ENCODE measurements around the gene NAPA.

NAPA gene

DNA sequence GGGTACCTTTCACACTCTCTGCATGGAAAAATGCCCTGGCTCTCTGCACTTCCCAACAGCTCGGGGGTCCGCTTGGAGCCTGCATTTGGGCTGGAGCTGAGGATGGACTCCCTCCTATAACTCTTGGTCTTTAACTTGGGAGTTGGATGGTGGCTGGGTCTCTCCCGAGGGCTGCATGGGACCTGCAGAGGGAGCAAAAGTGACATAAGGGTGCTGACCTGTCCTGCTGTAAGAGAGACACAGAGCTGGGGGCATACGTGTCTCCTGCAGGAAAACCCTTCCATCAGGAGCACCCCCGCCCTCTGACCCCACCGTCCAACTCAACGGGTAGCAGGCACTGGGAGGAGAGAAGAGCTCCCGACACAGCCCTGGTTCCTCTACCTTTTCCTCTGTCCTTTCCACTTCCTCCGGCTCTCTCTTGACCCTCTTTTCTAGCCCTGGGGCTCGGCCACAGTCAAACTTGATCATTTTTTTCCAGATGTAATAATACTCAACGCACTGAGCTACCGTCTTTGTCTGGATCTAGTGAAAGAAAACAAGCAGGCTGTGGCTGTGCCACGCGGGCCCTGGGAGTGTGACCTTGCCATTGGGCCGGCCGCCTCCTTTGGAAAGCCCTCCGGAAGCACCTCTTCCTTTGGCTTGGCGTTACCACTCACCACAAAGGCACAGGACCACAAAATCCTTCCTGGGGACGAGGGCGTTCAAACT is 6.8 kb upstream of the NAPA start:
- DNase-seq: no peak

DNA sequence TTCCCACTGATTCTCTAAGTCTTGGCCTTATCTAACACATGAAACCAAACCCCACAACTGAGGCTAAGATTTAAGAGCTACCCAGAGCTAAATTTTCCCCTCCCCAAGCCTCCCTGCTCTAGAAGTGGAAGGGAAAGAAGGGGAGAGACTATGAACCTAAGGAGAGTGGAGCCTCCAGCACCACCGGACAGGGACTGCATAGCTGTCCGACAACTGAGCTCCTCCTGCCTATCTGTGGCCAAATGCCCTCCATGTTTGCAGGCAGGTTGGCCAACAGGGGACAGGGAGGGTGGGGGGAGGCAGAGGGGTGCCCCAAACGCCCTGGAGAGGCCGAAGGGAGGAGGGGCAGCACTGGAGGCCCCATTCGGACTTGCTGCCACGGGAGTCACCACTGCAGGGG is 6.0 kb upstream of the NAPA start:
- no peak for DNase-seq

DNA sequence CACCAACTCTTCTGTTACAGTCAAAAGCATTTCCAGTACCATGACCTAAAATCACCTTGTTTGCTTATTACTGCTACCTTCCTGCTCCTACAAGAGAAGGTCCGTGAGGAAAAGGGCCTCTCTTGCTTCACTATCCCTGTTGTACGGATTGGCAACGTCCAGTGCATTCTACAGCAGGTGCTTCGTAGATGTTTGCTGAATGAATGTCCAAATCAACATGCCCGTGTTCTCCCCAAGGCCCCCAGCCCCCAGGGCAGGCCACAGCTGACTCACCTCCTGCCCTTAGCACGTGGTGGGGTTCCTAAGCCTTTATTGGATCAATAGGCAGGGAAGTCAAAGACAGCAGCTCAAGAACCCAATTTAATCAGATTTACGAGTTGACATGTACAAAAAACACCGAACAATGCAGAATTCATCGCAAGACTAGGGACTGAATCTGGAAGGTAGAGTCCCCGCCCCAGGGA is 5.5 kb upstream of the NAPA start:
- DNase-seq: no peak

DNA sequence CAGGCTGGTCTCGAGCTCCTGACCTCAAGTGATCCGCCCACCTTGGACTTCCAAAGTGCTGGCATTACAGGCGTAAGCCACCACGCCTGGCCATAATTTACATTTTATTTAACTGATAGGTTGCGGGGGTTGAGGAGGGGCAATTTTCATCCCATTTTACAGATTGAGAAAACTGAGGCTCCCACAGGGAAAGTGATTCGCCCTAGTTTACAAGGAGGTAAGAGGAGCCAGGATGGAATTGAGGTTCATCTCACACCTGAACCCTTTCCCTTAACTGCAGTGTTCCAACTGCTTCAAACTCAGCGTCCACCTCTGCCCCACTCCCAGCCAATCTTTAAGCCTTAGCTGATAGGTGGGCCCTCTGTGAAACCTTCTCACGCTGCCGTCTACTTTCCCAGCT is 4.0 kb upstream of the NAPA start:
- DNase-seq: no peak

DNA sequence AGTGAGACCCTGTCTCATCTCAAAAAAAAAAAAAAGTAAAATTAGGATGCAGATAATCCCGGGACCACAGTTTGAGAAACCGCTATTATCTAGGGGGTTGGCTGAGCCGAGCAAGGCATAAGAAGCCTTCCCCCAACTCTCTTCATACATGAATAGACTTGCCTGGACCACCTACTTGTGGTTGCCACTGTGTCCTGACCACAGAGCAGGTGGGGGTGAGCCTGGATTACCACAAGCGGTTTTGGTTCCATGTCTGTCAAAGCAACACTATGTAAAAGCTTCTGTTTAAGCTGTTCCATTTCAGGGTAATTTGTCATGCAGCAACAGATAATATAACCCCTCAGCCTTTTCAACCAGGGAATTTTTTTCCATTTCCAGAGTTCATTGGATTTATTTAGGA is 3.3 kb upstream of the NAPA start:
- DNase-seq: peak; percentile 62

DNA sequence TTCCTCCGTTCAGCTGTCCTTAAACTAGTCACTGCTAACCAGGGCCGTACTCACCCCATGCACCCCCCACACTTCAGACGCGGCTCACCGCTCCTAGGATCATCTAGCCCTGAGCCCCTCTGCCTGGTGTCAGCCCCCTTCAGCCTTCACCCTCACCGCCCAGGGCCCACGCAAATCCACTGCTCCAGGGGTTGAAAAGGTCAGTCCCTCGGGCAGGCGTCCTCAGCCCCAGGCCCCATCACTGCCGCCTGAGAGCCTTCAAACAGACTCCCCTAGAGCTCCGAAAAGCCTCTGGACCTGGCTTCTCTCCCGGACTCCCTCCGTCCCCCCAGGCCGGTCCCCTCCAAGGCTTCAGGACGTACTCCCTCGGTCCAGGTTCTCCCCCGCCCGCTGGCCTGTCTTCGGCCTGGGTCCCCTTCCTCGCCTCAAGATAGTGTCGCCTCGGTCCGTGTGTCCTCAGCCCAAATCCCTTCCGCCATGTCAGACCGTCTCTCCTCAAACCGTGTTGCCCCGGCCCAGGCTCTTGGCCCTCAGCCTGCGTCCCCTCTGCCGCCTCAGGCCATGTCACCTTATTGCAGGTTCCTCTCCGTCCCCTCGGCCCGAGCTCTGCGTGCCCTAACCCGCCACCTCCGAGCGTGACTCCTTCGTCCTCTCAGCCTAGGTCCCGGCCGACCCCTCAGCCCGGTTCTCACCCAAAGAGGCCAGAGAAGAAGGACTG is 553 bp downstream of the NAPA start:
- no peak for DNase-seq

DNA sequence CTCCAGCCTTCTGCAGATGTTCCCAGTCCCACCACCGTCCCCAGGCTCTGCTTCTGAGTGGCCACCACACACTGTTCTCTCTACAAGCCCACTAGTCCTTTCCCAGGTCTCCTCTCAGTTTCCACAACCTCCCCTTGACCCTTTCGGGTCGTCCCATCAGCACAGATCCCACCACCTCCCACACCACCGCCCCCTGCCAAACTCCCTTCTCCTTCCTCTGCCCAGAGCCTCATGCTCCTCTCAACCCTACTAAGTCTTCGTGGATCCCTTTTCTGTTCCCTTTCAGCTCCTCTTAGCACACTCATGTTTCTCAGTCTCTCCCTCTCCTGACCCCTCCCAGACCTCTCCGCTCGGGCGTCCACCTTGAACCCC is 1.9 kb downstream of the NAPA start:
- no peak for DNase-seq

DNA sequence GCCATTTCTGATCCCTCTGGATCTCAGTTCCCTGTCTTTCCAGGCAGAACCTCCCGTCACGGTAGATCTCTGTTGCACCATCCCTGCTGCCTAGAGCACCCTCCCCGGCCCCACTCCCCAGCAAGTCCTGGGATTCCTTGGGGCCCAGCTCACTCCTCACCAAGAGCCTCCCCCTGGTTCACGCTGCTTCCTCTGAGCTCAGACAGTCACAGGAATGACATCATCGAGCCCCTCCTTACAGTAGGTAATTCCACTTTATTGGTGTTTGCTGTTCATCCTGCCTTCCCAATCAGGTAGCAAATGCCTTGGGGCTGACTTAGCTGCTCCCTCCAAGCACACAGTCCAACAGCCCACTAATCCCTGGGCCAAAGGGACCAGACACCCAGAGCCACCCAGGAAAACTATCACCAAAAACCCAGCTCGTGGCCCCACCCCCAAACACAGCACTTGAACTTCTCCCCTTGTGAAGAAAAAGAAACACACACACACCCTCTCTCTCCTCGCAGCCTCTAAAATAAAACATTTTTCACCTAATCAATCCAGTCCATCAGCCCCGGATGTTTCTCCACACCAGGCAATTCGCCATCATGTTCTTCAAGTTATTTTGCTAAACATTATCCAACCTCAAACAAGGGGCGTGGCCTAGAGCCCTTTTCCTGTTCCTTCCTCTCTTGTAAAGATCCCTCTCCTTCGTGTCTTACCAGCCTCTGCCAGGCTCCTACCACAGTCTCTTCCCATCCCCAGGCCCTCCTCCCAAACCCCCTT is 2.5 kb downstream of the NAPA start:
- no peak for DNase-seq

DNA sequence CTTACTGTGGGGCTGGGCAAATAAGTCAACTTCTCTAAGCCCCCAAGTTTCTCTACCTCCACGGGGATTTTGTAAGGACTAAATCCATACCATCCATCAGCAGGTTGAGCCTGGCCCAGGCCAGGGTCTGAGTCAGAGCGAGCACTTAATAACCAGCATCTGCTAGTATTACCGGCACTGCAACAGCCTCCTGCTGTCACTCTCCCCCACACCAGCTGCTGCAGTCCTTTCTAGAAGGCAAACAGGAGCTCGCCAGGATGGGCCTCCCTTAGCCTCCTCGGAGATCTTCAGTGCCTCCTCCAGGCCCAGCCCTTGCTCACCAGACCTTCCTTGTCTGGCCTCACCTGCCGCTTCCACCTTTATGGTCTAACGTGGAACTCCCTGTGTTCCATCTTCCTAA is 3.2 kb downstream of the NAPA start:
- DNase-seq: no peak

DNA sequence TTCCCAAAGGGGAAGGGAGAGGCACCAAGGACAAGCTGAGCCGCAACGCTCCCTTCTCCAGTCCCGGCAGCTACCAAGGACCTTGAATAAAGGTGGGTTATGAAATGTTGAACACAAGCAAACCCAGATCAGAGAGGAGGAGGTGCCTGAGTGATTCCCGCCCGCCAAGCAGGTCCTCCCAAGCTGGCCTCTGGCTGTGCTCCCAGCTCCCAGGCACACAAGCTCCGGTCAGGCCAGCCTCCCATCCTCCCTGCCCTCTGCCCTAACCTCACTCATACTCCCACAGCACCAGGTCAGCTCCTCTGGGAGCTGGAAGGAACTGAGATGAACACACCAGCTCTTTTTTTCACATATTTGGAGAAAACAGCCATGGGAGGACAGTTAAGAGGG is 3.7 kb downstream of the NAPA start:
- DNase-seq: no peak

DNA sequence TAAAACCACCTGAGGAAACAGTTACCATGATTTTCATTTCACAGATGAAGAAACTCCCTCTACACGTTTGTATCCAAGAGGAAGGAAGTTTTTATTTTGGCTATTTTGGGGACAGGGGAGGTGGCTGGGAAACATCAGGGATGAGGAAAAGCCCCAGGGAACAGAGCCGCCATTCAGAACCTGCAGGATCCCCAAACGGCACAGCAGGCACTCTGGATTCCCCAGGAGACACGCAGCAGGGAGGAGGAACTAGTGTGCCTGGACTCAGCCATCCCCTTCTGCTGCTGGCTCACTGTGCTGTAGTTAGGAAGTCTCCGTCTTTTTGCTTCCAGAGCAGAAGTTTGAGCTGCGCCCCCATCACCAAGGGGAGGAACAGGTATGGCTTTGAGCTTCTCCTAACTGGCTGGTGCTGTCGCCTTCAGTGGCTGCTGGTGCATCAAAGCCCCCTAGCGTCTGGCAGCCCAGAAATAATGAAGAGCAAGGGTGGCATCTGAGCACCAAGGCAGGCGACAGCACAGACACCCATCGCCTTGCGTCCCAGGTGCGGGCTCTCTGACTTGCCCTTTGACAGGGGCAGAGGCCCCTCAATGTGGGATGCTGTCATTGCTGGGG is 4.2 kb downstream of the NAPA start:
- DNase-seq: no peak

DNA sequence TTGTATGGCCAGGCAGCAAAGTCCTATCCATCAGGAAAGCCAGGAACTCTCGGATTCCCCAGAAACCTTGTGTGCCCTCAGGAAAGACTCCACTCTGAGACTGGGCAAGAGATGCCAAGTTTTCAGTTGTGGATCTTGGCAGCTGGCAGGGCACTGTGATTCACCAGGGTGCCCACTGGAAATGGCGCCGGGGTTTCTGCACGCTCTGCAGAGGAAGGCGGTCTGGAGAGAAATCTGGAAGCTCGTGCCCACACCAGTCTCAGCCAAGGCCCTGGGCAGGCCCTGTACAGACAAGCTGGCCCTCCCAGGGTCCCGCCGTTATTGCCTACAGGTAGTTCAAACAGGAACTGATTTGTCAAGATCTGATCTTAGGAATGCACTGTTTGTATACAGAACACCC is 4.9 kb downstream of the NAPA start:
- no peak for DNase-seq

DNA sequence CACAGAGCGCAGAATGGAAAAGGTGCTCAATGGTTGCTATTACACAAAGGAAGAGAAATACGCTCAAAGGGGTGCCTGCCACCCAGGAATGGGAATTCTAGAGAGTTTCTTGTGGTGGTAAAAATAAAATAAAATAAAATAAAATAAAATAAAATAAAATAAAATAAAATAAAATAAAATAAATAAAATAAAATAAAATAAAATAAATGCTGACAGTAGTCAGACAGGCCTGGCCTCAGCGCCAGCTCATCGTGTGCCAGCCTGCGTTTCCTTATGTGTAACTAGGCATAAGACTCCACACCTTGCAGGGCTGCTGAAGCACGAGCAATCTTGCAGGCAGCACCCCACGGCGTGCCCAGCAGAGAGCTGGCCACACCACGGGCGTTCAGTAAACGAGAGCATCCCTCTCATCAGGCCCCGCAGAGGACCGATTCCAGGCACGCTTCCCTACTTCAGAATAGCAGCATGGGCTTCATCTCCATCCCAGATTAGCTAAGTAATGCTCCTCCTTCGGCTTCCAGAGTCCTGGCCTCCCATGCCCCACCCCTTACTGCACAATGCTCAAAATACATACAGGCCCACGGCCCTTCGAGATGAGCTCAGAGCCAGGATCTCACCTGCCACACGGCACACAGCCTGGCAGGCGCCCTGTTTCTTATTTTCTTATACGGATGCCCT is 5.6 kb downstream of the NAPA start:
- no peak for DNase-seq

DNA sequence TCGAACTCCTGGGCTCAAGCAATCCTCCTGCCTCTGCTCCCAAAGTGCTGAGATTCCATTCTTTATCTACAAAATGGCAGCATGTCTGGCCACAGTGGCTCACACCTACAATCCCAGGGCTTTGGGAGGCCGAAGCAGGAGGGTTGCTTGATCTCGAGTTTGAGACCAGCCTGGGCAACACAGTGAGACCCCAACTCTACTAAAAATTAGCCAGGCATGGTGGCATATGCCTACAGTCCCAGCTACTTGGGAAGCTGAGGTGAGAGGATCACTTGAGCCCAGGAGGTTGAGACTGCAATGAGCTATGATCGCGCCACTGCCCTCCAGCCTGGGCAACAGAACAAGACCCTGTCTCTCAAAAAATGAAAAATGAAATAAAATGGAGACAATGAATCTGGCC is 6.1 kb downstream of the NAPA start:
- no peak for DNase-seq

DNA sequence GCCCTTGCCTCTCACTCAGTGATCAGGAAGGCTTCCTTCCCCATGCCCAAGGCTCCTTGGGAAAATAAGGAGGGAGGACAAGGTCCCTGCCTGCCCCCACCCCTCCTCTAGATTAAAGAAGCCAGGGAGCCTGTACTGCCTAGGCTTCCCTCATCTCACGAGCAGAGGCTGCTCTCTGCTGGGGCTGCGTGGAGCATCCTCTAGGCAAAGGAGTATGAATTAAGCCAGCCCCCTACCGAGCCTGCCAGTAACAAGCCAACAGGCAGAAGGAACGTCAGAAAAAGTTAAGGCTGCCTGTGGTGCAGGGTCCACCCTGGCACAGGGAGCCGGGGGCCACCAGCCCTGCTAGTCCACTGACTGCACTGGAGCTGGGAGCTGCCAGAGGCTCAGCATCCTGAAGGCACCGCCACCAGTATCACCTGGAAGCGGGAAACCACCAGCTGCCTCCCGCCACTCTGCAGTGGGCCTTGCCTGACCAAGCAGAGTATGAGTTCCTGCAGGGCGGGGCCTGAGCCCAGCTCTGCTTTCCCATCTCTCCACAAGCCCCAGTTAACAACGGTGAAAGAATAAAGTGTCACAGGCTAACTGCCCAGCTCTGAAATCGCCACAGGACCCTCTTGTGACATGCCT is 6.8 kb downstream of the NAPA start:
- DNase-seq: no peak

DNA sequence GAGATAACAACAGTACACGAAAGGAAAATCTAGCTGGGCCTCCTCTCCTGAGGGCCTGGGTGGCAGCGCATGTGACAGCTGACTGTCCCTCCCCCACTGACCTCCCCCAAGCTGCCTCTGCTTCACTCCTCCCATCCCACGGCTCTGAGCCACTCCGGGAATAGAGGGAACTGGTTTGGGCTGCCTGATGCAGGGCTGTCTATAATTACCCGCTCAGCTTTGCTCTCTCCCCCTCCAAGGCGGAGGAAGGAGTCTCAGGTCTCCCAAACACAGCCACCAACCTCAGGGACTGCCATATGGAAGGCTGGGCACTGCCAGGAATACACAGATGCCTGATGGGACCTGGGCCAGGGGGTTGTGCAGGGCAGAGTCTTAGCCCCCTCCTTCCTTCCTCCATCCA is 7.9 kb downstream of the NAPA start:
- DNase-seq: no peak

DNA sequence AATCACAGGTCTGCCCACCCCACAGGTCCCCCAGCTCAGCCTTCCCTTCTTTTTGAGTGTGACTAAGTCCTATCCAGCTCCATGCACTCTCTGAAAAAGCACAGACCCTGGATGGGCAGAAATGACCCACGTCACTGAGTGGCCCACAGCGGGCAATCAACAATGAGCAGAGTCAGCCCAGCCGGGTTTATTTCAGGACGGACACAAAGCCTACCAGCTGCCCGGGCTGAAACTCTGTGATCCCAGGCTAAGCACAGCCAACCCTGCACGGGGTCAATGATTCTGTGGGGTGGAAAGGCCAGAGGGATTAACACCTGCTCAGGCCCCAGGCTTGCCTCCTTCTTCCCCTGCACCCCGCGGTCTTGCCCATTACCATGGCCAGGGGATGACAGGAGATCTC is 8.4 kb downstream of the NAPA start:
- DNase-seq: no peak

DNA sequence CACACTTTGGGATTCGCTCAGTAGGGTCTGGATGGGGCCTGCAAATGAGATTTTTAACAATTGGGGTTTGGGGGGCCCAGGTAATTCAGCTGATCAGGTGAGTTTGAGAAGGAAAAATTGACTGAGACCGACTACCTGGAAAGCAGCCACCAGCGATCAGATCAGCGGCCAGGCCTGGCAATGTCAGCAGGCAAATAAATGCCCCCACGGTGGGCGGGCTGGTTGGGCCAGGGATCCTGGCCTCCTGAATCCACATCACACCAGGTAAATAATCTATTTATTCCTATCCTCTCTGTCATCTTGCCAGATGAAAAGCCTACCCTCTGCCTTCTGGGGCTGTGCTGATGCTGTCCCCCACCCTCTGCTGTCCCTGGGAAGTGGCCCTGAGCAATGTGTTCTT is 9.4 kb downstream of the NAPA start:
- no peak for DNase-seq

DNA sequence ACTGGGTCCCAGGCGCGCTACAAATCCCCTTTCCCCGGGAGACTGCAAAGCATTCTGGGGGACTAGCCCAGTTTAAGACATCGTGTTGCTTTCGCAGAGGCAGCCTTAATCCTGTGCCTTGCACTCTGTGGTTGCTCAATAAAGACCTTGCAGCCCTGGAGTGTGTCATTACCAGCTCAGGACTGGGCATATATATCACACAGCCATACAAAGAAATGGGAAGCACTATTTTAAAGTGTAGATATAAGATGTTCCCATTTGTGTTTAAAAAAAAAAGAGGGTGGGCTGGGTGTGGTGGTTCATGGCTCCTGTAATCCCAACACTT is 11.1 kb downstream of the NAPA start:
- no peak for DNase-seq

DNA sequence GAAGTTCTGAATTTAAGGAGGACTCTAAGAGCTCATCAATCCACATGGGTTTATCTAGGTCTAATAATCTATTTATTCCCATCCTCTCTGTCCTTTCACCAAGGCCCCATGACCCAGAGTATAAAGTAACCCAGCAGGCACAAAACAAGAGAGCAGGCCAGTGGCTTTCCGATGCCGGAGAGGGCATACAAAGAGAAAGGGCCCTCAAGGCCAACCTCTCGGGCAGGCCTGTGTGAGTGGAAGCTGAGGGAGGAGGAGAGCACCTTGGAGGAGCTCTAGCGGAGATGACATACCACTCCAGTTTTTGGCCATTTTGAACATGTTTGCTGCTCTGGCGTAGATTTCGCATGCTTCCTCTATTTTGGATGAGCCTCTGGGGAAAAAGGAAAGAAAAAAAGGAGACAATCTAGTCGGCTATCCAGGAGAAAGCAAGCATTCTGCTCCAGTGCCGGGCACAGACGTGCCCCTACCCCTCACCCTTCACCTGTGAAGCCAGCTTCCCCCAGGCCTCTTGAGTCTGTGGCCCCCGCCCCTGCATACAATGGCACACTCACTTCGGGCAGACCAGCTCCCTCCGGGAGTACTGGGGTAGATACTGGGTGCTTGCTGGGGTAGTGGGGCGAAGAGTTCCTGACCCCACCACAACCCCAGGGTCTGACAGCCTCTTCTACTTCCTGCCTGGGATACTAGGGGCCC is 11.6 kb downstream of the NAPA start:
- DNase-seq: no peak

DNA sequence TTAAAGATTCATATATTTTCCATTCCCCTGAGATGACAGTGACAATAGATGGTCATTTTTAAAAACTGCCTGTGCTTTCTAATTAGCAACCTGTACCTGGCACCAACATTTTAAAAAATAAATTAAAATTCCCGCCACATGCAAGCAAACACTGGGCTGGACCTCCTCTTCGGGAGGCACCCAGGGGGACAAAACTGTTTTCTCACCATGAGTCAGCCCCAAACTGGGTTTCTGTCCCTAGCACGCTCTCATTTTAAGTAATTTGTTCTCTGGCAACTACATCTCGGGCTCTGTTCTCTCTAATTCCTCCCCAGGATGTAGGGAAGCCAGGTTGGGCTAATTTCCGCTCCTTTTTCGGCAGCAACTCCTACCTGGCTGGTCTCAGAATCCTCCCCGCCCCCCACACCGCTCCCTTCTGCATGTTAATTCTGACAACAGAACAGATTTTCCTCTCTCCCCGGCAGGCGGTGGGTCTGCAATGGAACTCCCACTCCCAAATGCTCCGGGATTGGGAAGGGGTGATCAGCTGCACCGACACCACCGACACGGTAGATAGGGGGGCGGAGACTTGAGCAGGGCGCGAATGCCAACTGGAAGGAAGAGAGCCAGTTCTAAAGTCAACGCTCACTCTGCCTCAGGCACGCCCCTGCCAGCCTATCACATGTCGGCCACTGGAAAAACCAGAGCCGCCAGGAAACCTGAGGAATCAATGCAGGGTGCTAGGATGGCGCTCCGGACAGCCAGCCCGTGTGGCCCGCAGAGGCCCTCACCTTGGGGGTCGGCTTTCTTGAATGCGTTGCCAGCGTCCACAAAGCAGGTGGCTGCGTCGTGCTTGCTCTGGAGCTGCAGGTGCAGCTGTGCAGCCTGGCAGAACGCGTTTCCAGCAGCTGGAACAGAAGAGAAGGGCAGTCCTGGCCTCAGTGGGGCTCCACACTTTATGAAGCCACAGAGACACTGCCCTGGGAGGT is 14.7 kb downstream of the NAPA start:
- no peak for DNase-seq
